Measurements from ENCODE around the gene FRMPD1. TPM values are rescaled to one million over a fixed set of nuclear protein-coding genes. Genes with fewer than 3 reads are reported as not detected.

Gene FRMPD1
- total and polyA plus RNA-seq, 2 donors (not counting 1 experiment from before 2014, with no cell fraction given): not detected

- Histone ChIP-seq H3K36me3 (ENCODE audit: control insufficient read depth, insufficient read depth, low read length) (peaks cover 2% of the 10 kb centered on the region), H4K20me1 (ENCODE audit: control insufficient read depth, extremely low read depth, insufficient read depth, low read length) (no peaks in the 10 kb centered on the region), H3K4me3 (replicated peaks in 1 of 4; ENCODE audit: control extremely low read depth in 1 of 4, insufficient read depth in 1 of 4, low read depth in 3 of 4, low read length in 4 of 4) (no peak overlapping the region), H3K9ac (ENCODE audit: insufficient read depth, low read length) (no peak overlapping the region), H3K79me2 (ENCODE audit: control insufficient read depth, insufficient read depth, low read length) (no peaks in the 10 kb centered on the region), H3K27ac (ENCODE audit: insufficient read depth, low read length) (no peak overlapping the region), H3K4me2 (ENCODE audit: extremely low read depth, insufficient read depth, low read length) (no peak overlapping the region), H3K9me3 (ENCODE audit: control insufficient read depth, insufficient read depth, low read depth, low read length) (no peaks in the 10 kb centered on the region), H2AFZ (ENCODE audit: low read length) (no peak overlapping the region), H3K4me1 (ENCODE audit: control insufficient read depth, extremely low read depth, insufficient read depth, low read length) (no peaks in the 10 kb centered on the region), H3K27me3 (ENCODE audit: control insufficient read depth, insufficient read depth, low read length) (no peaks in the 10 kb centered on the region)
- TF ChIP-seq EZH2 (IDR thresholded peaks at IDR 0.05; ENCODE audit: low read length, missing control alignments): no peak
- TF ChIP-seq CTCF (conservative IDR thresholded peaks at IDR 0.05 in 1 of 2, IDR thresholded peaks at IDR 0.05 in 1 of 2; ENCODE audit: low read depth in 1 of 2, low read length in 2 of 2): no peak
- no peak for DNase-seq (ENCODE audit: low read depth in 2 of 2)
Observed at GRCh38 chr9:37769306-37769705, 118.6 kb downstream of the FRMPD1 start.

GRCh38 chr9:37769995-37770394, 119.2 kb downstream of the FRMPD1 start:
- H3K4me1 ChIP-seq (ENCODE audit: control insufficient read depth, extremely low read depth, insufficient read depth, low read length): no peaks in the 10 kb centered on the region
- H3K36me3 ChIP-seq (ENCODE audit: control insufficient read depth, insufficient read depth, low read length): no peaks in the 10 kb centered on the region
- no peaks in the 10 kb centered on the region for H3K27me3 ChIP-seq (ENCODE audit: control insufficient read depth, insufficient read depth, low read length)
- H2AFZ ChIP-seq (ENCODE audit: low read length): no peak overlapping the region
- H3K9ac ChIP-seq (ENCODE audit: insufficient read depth, low read length): no peak overlapping the region
- H3K4me3 ChIP-seq (replicated peaks in 1 of 4; ENCODE audit: control extremely low read depth in 1 of 4, insufficient read depth in 1 of 4, low read depth in 3 of 4, low read length in 4 of 4): no peak overlapping the region
- H4K20me1 ChIP-seq (ENCODE audit: control insufficient read depth, extremely low read depth, insufficient read depth, low read length): no peaks in the 10 kb centered on the region
- no peaks in the 10 kb centered on the region for H3K9me3 ChIP-seq (ENCODE audit: control insufficient read depth, insufficient read depth, low read depth, low read length)
- H3K4me2 ChIP-seq (ENCODE audit: extremely low read depth, insufficient read depth, low read length): no peak overlapping the region
- no peaks in the 10 kb centered on the region for H3K79me2 ChIP-seq (ENCODE audit: control insufficient read depth, insufficient read depth, low read length)
- TF ChIP-seq CTCF (conservative IDR thresholded peaks at IDR 0.05 in 1 of 2, IDR thresholded peaks at IDR 0.05 in 1 of 2; ENCODE audit: low read depth in 1 of 2, low read length in 2 of 2) (no peak), EZH2 (IDR thresholded peaks at IDR 0.05; ENCODE audit: low read length, missing control alignments) (no peak)
- no peak overlapping the region for H3K27ac ChIP-seq (ENCODE audit: insufficient read depth, low read length)
- DNase-seq (ENCODE audit: low read depth in 2 of 2): no peak

GRCh38 chr9:37775216-37775919, 124.6 kb downstream of the FRMPD1 start:
- H3K9ac ChIP-seq (ENCODE audit: insufficient read depth, low read length): no peak overlapping the region

More at GRCh38 chr9:37775216-37775919, 124.6 kb downstream of the FRMPD1 start:
- H3K79me2 ChIP-seq (ENCODE audit: control insufficient read depth, insufficient read depth, low read length): no peaks in the 10 kb centered on the region
- H3K4me2 ChIP-seq (ENCODE audit: extremely low read depth, insufficient read depth, low read length): no peak overlapping the region
- H3K4me1 ChIP-seq (ENCODE audit: control insufficient read depth, extremely low read depth, insufficient read depth, low read length): no peaks in the 10 kb centered on the region
- H2AFZ ChIP-seq (ENCODE audit: low read length): no peak overlapping the region
- DNase-seq (ENCODE audit: low read depth in 2 of 2): peak in 1 of 2 donors; percentile 21
- H3K27me3 ChIP-seq (ENCODE audit: control insufficient read depth, insufficient read depth, low read length): no peaks in the 10 kb centered on the region
- no peaks in the 10 kb centered on the region for H3K36me3 ChIP-seq (ENCODE audit: control insufficient read depth, insufficient read depth, low read length)
- no peaks in the 10 kb centered on the region for H3K9me3 ChIP-seq (ENCODE audit: control insufficient read depth, insufficient read depth, low read depth, low read length)
- H3K27ac ChIP-seq (ENCODE audit: insufficient read depth, low read length): no peak overlapping the region
- H4K20me1 ChIP-seq (ENCODE audit: control insufficient read depth, extremely low read depth, insufficient read depth, low read length): no peaks in the 10 kb centered on the region
- TF ChIP-seq EZH2 (IDR thresholded peaks at IDR 0.05; ENCODE audit: low read length, missing control alignments): no peak
- no peak for TF ChIP-seq CTCF (conservative IDR thresholded peaks at IDR 0.05 in 1 of 2, IDR thresholded peaks at IDR 0.05 in 1 of 2; ENCODE audit: low read depth in 1 of 2, low read length in 2 of 2)
- no peak overlapping the region for H3K4me3 ChIP-seq (replicated peaks in 1 of 4; ENCODE audit: control extremely low read depth in 1 of 4, insufficient read depth in 1 of 4, low read depth in 3 of 4, low read length in 4 of 4)

Data from fibroblast of lung (primary cell).